Measurements from ENCODE around the gene PGA3.
"Not testable (repeated sequence)": the region's sequence is repeated elsewhere in the genome, so short reads cannot be mapped to it uniquely, and the experiment has no call there.

Gene PGA3

DNA sequence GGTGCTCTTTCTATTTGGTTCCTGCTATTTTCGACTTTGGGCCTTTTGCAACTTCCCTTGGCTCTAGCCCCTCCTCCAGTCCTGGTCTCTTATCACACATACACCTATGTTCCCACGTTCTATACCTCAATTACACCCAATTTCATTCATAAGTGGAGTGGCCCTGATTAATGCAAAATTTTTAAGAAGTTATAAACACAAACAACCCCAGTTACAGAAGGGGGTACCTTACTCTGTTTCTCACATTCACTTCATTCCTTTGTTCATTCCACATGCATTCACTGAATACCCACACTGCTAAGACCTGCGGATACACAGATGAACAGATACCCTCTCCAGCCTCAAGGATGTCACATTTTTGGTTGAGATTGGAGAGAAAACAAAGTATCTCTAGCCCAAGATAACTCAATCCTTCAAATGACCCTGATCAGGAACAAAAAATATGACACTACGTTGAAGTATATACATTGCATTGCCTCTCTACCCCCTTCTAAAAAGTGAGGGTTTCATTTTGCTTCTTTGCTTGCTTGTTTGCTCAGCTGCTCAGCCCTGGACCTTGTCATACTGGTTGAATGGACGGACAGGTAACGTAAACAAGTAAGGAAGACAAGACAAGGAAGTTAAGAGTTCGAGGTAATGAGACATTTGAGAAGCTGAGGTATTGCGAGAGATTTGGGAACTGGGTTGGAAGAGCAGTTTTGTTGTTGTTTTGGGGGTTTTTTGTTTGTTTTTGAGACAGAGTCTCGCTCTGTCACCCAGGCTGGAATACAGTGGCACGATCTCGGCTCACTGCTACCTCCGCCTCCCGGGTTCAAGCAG, 38.5 kb upstream of the PGA3 start:
- no peak for DNase-seq (ENCODE audit: low read depth in 2 of 2)
- TF ChIP-seq CTCF (IDR thresholded peaks at IDR 0.05; ENCODE audit: low read depth, low read length): no peak
- H3K4me3 ChIP-seq (replicated peaks in 1 of 2; ENCODE audit: low read depth in 2 of 2, low read length in 2 of 2): no peak overlapping the region

DNA sequence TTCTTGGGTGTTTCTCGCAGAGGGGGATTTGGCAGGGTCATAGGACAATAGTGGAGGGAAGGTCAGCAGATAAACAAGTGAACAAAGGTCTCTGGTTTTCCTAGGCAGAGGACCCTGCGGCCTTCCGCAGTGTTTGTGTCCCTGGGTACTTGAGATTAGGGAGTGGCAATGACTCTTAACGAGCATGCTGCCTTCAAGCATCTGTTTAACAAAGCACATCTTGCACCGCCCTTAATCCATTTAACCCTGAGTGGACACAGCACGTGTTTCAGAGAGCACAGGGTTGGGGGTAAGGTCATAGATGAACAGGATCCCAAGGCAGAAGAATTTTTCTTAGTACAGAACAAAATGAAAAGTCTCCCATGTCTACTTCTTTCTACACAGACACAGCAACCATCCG, 37.5 kb upstream of the PGA3 start:
- H3K4me3 ChIP-seq (replicated peaks in 1 of 2; ENCODE audit: low read depth in 2 of 2, low read length in 2 of 2); DNase-seq (ENCODE audit: low read depth in 2 of 2): not testable (repeated sequence)

- not testable (repeated sequence) for H3K4me3 ChIP-seq (replicated peaks in 1 of 2; ENCODE audit: low read depth in 2 of 2, low read length in 2 of 2); DNase-seq (ENCODE audit: low read depth in 2 of 2)
These were observed 37.0 kb upstream of the PGA3 start for GRCh38 chr11:61166331-61166730.

DNA sequence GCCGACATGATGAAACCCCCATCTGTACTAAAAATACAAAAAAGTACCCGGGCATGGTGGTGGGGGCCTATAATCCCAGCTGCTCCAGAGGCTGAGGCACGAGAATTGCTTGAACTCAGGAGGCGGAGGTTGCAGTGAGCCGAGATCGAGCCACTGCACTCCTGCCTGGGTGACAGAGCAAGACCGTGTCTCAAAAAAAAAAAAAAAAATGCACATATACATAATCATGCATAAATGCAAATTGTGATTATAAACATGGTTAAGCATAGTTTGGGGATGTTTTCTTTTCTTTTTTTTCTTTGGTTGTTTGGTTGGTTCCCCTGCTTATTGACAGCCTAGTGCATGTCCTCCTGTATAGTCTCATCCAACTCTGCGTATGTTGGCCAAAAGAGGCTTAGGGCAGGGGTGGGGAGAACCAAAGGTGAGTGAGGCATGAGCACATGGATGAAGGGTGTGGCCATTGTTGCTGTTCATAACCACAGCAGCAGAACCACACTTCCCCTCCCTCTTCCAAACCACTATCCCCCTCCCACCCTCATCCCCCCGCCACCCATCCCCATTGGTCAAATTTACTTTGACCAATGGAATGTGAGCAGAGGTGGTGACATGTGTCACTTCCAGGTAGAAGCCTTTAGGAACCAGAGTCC, 35.1 kb upstream of the PGA3 start:
- DNase-seq (ENCODE audit: low read depth in 2 of 2): no peak
- no peak overlapping the region for H3K4me3 ChIP-seq (replicated peaks in 1 of 2; ENCODE audit: low read depth in 2 of 2, low read length in 2 of 2)
- no peak for TF ChIP-seq CTCF (IDR thresholded peaks at IDR 0.05; ENCODE audit: low read depth, low read length)

DNA sequence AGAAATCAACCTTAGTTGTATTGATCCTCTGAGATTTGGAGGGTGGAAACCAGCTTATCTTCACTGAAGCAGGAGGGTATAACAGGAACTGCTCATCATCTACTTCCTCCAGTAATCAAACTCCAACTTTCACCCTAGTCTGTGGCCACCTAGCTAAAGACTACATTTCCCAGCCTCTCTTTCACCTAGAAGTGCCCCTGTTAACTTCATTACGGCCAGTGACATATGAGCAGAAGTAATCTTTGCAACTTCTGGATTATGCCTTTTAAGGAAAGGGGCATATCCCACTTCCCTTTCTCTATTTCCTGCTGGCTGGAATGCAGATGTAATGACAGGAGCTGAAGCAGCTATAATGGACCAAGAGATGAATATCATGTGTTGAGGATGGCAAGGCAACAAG, 34.5 kb upstream of the PGA3 start:
- no peak for TF ChIP-seq CTCF (IDR thresholded peaks at IDR 0.05; ENCODE audit: low read depth, low read length)
- DNase-seq (ENCODE audit: low read depth in 2 of 2): no peak
- no peak overlapping the region for H3K4me3 ChIP-seq (replicated peaks in 1 of 2; ENCODE audit: low read depth in 2 of 2, low read length in 2 of 2)

GRCh38 chr11:61170566-61170965, 32.7 kb upstream of the PGA3 start:
- DNase-seq (ENCODE audit: low read depth in 2 of 2): no peak
- TF ChIP-seq CTCF (IDR thresholded peaks at IDR 0.05; ENCODE audit: low read depth, low read length): no peak
- H3K4me3 ChIP-seq (replicated peaks in 1 of 2; ENCODE audit: low read depth in 2 of 2, low read length in 2 of 2): no peak overlapping the region

DNA sequence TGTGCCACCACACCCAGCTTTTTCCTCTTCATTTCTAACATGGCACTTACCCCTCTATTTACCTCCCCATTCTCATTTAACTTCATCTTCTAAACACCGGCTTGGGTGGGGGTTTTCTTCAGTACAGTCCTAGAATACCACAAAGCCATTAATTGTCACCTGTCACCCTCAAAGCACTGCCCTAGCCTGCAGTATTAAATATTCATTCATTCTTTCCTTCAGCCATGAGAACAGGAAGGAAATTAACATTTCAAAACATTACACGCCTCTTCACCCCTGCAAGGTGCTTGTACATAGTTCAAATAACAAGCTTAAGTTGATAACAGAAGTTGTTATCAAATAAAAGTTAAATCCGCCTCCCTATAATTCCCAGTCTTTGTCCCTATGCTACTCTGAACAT, 31.4 kb upstream of the PGA3 start:
- DNase-seq (ENCODE audit: low read depth in 2 of 2): no peak
- H3K4me3 ChIP-seq (replicated peaks in 1 of 2; ENCODE audit: low read depth in 2 of 2, low read length in 2 of 2): no peak overlapping the region
- no peak for TF ChIP-seq CTCF (IDR thresholded peaks at IDR 0.05; ENCODE audit: low read depth, low read length)

- TF ChIP-seq CTCF (IDR thresholded peaks at IDR 0.05; ENCODE audit: low read depth, low read length): no peak
- no peak overlapping the region for H3K4me3 ChIP-seq (replicated peaks in 1 of 2; ENCODE audit: low read depth in 2 of 2, low read length in 2 of 2)
- DNase-seq (ENCODE audit: low read depth in 2 of 2): no peak
These were observed 31.0 kb upstream of the PGA3 start for GRCh38 chr11:61172356-61172755.
